HepG2 (cell line): ENCODE data around the gene LY6G5B. TPM values are rescaled to one million over a fixed set of nuclear protein-coding genes. Genes with fewer than 3 reads are reported as not detected.

Experiments
- EED ChIP-seq: sonication (generic); formaldehyde crosslinking; IDR thresholded peaks from 2 replicates; pipeline ENCODE4 v1.5.0; 2020; ENCODE audit warnings: mild to moderate bottlenecking, missing genetic modification reagents
- KLF12 ChIP-seq: sonication (generic); formaldehyde crosslinking; IDR thresholded peaks from 2 replicates; pipeline ENCODE4 v1.4.0; 2020; ENCODE audit warnings: missing genetic modification reagents, borderline replicate concordance
- SATB2 ChIP-seq: sonication (generic); formaldehyde crosslinking; IDR thresholded peaks from 2 replicates; pipeline ENCODE4 v1.5.0; 2020; ENCODE audit warnings: missing genetic modification reagents
- SKI ChIP-seq: fragments of 450-650 bp; IDR thresholded peaks from one replicate; pipeline ENCODE4 v1.6.1; 2018; ENCODE audit warnings: mild to moderate bottlenecking; ENCODE audit not compliant: partially characterized antibody
- ZFYVE20 ChIP-seq: sonication (generic); formaldehyde crosslinking; IDR thresholded peaks from 2 replicates; pipeline ENCODE4 v1.8.0; 2023; ENCODE audit warnings: low read depth, mild to moderate bottlenecking, moderate library complexity, missing genetic modification reagents, borderline replicate concordance
- ZNF160 ChIP-seq: sonication (generic); formaldehyde crosslinking; IDR thresholded peaks from 2 replicates; pipeline ENCODE4 v1.8.0; 2022; ENCODE audit warnings: mild to moderate bottlenecking, inconsistent platforms, missing genetic modification reagents
- ZNF660 ChIP-seq: sonication (generic); formaldehyde crosslinking; IDR thresholded peaks from 2 replicates; pipeline ENCODE4 v1.5.1; 2020; ENCODE audit warnings: mild to moderate bottlenecking, low read depth, missing genetic modification reagents, borderline replicate concordance
- ZNF674 ChIP-seq: sonication (generic); formaldehyde crosslinking; IDR thresholded peaks from 2 replicates; pipeline ENCODE4 v1.5.0; 2020; ENCODE audit warnings: low read depth, mild to moderate bottlenecking, missing genetic modification reagents
- ZNF747 ChIP-seq: sonication (generic); formaldehyde crosslinking; IDR thresholded peaks from 2 replicates; pipeline ENCODE4 v1.8.1; 2023; ENCODE audit warnings: missing genetic modification reagents, mild to moderate bottlenecking, borderline replicate concordance
- ZNF878 ChIP-seq: sonication (generic); formaldehyde crosslinking; IDR thresholded peaks from 2 replicates; pipeline ENCODE4 v1.8.1; 2023; ENCODE audit warnings: mild to moderate bottlenecking, missing genetic modification reagents, moderate library complexity
- ZSCAN31 ChIP-seq: sonication (generic); formaldehyde crosslinking; IDR thresholded peaks from 2 replicates; pipeline ENCODE4 v1.5.0; 2020; ENCODE audit warnings: low read depth, mild to moderate bottlenecking, missing genetic modification reagents
- polyA plus RNA-seq, 8 experiments: library from polyadenylated mRNA; depleted of rRNA in 3 of 8; stranded (reverse) in 7 of 8; unstranded in 1 of 8; fragments of >200 nt; fragmentation: Illumina TruSeq in 4 of 8; extraction: Trizol in 4 of 8; gene quantifications; 2 replicates each; pipeline versions ENCODE4 v1.2.1 to v1.2.3, GENCODE V29; 2011 to 2016; ENCODE audit warnings: low read depth in 4 of 8, missing spikeins in 1 of 8, mixed read lengths in 1 of 8; ENCODE audit not compliant: insufficient read depth in 1 of 8
- total RNA-seq, 5 experiments: library from RNA; depleted of rRNA; stranded (reverse); fragments of >200 nt; fragmentation: Illumina TruSeq; extraction: Trizol; gene quantifications; 2 replicates each; pipeline ENCODE4 v1.2.3, GENCODE V29; 2016; ENCODE audit warnings: low read depth in 1 of 5
- TF ChIP-seq, protein P1 (sequence below): sonication (generic); formaldehyde crosslinking; IDR thresholded peaks from 2 replicates; pipeline ENCODE4 v1.4.0; 2020; ENCODE audit warnings: mild to moderate bottlenecking, missing genetic modification reagents
- TF ChIP-seq, protein P2 (sequence below): sonication (generic); formaldehyde crosslinking; conservative IDR thresholded peaks from 2 replicates; pipeline ENCODE4 v1.4.0; 2020; ENCODE audit warnings: missing genetic modification reagents
- TF ChIP-seq, protein P3 (sequence below): sonication (generic); formaldehyde crosslinking; IDR thresholded peaks from 2 replicates; pipeline ENCODE4 v1.5.0; 2020; ENCODE audit warnings: missing genetic modification reagents
- TF ChIP-seq, protein P4 (sequence below): sonication (generic); formaldehyde crosslinking; IDR thresholded peaks from 2 replicates; pipeline ENCODE4 v1.4.0; 2020; ENCODE audit warnings: missing genetic modification reagents
- TF ChIP-seq, protein P5 (sequence below): sonication (generic); formaldehyde crosslinking; IDR thresholded peaks from 2 replicates; pipeline ENCODE4 v1.4.0; 2020; ENCODE audit warnings: missing genetic modification reagents
- TF ChIP-seq, protein P6 (sequence below): sonication (generic); formaldehyde crosslinking; IDR thresholded peaks from 2 replicates; pipeline ENCODE4 v1.8.0; 2022; ENCODE audit warnings: mild to moderate bottlenecking, missing genetic modification reagents; ENCODE audit not compliant: insufficient replicate concordance

LY6G5B gene
- total and polyA plus RNA-seq, 2 of the 13 experiments (the other 11 are each of a cell fraction or from before 2014, with no cell fraction given) = 7.8 to 15.7 TPM

DNA sequence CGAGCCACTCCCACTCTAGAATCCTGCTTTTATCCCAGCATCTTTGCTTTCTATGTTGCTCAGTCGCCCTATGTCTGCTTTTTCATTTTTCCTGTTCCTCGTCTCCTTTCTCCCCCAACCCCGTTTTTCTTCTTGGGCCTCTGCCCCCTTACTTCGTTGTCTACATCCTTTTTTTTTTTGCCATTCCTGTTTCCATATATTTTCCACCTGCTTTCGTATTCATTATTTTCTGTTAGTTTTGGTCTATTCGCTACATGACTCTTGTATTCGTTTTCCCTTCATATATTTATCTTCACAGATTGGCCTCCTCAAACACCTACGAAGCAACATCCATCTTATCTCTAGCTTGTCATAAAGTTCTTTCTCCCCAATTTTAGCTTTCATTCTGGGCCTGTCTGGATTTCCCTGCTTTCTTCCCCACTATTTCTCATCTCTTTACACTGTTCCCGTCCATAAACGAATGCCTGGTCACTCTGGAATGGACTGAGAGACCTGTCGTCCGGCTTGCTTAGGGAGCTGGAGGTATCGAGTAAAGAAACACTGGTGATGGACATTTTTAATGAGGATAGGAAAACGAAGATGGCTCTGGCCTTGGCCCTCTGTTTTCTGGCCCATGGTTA, 48.3 kb upstream of the LY6G5B start (continued):
- TF ChIP-seq, protein P1, sequence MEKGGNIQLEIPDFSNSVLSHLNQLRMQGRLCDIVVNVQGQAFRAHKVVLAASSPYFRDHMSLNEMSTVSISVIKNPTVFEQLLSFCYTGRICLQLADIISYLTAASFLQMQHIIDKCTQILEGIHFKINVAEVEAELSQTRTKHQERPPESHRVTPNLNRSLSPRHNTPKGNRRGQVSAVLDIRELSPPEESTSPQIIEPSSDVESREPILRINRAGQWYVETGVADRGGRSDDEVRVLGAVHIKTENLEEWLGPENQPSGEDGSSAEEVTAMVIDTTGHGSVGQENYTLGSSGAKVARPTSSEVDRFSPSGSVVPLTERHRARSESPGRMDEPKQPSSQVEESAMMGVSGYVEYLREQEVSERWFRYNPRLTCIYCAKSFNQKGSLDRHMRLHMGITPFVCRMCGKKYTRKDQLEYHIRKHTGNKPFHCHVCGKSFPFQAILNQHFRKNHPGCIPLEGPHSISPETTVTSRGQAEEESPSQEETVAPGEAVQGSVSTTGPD (CRISPR knock-in tag) = 0 out of 2 replicates have a peak, but pooled peaks have one; percentile 59
- TF ChIP-seq ZSCAN31 (CRISPR knock-in tag) (0 out of 2 replicates have a peak, but pooled peaks have one; percentile 6), ZNF674 (CRISPR knock-in tag) (0 out of 2 replicates have a peak, but pooled peaks have one; percentile 23), ZNF878 (CRISPR knock-in tag) (0 out of 2 replicates have a peak, but pooled peaks have one; percentile 5), ZNF160 (CRISPR knock-in tag) (no peak), SATB2 (CRISPR knock-in tag) (peak; percentile 30; the same call in 1 of the 2 replicates), ZNF660 (CRISPR knock-in tag) (no peak), EED (CRISPR knock-in tag) (peak; percentile 4; the same call in 1 of the 2 replicates), SKI (no peak), ZNF747 (peak; percentile 5; the same call in 1 of the 2 replicates), ZFYVE20 (CRISPR knock-in tag) (no peak), KLF12 (CRISPR knock-in tag) (0 out of 2 replicates have a peak, but pooled peaks have one; percentile 59)
- TF ChIP-seq, protein P2, sequence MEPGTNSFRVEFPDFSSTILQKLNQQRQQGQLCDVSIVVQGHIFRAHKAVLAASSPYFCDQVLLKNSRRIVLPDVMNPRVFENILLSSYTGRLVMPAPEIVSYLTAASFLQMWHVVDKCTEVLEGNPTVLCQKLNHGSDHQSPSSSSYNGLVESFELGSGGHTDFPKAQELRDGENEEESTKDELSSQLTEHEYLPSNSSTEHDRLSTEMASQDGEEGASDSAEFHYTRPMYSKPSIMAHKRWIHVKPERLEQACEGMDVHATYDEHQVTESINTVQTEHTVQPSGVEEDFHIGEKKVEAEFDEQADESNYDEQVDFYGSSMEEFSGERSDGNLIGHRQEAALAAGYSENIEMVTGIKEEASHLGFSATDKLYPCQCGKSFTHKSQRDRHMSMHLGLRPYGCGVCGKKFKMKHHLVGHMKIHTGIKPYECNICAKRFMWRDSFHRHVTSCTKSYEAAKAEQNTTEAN (CRISPR knock-in tag) = no peak
- TF ChIP-seq, protein P3, sequence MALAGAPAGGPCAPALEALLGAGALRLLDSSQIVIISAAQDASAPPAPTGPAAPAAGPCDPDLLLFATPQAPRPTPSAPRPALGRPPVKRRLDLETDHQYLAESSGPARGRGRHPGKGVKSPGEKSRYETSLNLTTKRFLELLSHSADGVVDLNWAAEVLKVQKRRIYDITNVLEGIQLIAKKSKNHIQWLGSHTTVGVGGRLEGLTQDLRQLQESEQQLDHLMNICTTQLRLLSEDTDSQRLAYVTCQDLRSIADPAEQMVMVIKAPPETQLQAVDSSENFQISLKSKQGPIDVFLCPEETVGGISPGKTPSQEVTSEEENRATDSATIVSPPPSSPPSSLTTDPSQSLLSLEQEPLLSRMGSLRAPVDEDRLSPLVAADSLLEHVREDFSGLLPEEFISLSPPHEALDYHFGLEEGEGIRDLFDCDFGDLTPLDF (CRISPR knock-in tag) = 0 out of 2 replicates have a peak, but pooled peaks have one; percentile 55
- TF ChIP-seq, protein P4, sequence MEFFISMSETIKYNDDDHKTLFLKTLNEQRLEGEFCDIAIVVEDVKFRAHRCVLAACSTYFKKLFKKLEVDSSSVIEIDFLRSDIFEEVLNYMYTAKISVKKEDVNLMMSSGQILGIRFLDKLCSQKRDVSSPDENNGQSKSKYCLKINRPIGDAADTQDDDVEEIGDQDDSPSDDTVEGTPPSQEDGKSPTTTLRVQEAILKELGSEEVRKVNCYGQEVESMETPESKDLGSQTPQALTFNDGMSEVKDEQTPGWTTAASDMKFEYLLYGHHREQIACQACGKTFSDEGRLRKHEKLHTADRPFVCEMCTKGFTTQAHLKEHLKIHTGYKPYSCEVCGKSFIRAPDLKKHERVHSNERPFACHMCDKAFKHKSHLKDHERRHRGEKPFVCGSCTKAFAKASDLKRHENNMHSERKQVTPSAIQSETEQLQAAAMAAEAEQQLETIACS = peak; percentile 47; the same call in 1 of the 2 replicates
- TF ChIP-seq, protein P5, sequence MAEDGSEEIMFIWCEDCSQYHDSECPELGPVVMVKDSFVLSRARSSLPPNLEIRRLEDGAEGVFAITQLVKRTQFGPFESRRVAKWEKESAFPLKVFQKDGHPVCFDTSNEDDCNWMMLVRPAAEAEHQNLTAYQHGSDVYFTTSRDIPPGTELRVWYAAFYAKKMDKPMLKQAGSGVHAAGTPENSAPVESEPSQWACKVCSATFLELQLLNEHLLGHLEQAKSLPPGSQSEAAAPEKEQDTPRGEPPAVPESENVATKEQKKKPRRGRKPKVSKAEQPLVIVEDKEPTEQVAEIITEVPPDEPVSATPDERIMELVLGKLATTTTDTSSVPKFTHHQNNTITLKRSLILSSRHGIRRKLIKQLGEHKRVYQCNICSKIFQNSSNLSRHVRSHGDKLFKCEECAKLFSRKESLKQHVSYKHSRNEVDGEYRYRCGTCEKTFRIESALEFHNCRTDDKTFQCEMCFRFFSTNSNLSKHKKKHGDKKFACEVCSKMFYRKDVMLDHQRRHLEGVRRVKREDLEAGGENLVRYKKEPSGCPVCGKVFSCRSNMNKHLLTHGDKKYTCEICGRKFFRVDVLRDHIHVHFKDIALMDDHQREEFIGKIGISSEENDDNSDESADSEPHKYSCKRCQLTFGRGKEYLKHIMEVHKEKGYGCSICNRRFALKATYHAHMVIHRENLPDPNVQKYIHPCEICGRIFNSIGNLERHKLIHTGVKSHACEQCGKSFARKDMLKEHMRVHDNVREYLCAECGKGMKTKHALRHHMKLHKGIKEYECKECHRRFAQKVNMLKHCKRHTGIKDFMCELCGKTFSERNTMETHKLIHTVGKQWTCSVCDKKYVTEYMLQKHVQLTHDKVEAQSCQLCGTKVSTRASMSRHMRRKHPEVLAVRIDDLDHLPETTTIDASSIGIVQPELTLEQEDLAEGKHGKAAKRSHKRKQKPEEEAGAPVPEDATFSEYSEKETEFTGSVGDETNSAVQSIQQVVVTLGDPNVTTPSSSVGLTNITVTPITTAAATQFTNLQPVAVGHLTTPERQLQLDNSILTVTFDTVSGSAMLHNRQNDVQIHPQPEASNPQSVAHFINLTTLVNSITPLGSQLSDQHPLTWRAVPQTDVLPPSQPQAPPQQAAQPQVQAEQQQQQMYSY (CRISPR knock-in tag) = peak; percentile 33; the same call in 1 of the 2 replicates
- TF ChIP-seq, protein P6, sequence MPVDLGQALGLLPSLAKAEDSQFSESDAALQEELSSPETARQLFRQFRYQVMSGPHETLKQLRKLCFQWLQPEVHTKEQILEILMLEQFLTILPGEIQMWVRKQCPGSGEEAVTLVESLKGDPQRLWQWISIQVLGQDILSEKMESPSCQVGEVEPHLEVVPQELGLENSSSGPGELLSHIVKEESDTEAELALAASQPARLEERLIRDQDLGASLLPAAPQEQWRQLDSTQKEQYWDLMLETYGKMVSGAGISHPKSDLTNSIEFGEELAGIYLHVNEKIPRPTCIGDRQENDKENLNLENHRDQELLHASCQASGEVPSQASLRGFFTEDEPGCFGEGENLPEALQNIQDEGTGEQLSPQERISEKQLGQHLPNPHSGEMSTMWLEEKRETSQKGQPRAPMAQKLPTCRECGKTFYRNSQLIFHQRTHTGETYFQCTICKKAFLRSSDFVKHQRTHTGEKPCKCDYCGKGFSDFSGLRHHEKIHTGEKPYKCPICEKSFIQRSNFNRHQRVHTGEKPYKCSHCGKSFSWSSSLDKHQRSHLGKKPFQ (CRISPR knock-in tag) = no peak
